GM12872 (cell line): Measurements from ENCODE around the gene HMX3.

Experiments
- TF ChIP-seq, protein P1 (sequence below): IDR thresholded peaks from 3 replicates; pipeline ENCODE4 v1.5.1; 2011; ENCODE audit warnings: low read depth, mild to moderate bottlenecking, low read length, moderate library complexity; ENCODE audit not compliant: insufficient read depth

HMX3 gene

DNA sequence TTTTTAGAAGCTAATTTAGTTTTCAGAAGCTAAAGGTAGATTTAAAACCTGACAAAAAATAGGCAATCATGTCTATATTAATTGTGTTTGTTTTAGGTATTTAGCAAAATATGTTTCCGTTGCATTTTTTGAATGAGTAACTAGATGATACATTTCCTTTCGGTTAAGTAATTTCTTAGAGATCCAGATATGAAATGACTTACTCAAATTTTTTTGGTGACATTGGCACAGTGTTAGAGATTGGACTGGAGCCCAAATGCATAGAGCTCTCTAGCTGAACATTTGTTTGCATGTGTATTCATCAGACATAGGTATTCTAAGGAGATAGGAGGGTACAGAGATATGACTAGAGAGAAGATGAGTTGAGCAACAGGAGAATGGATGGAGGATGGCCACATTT, 20.3 kb downstream of the HMX3 start:
- TF ChIP-seq, protein P1, sequence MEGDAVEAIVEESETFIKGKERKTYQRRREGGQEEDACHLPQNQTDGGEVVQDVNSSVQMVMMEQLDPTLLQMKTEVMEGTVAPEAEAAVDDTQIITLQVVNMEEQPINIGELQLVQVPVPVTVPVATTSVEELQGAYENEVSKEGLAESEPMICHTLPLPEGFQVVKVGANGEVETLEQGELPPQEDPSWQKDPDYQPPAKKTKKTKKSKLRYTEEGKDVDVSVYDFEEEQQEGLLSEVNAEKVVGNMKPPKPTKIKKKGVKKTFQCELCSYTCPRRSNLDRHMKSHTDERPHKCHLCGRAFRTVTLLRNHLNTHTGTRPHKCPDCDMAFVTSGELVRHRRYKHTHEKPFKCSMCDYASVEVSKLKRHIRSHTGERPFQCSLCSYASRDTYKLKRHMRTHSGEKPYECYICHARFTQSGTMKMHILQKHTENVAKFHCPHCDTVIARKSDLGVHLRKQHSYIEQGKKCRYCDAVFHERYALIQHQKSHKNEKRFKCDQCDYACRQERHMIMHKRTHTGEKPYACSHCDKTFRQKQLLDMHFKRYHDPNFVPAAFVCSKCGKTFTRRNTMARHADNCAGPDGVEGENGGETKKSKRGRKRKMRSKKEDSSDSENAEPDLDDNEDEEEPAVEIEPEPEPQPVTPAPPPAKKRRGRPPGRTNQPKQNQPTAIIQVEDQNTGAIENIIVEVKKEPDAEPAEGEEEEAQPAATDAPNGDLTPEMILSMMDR, result no peak

DNA sequence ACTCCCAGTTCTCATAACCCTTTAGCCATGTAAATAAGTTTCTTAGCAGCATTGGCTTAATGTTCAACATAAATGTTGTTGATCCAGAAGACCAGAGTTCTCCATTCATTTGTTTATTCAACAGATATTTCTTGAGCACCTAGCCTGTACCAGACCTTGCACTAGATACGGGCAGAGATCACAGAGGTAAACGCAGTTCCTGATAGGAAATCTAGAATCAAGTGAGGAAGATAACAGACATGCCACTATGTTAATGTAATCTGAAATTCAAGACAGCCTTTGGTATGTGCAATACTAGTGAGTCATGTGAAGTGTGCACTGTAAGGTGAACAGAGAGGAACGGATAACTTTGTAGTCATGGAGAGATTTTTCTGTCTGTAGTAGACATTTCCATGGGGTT, 21.4 kb downstream of the HMX3 start:
- TF ChIP-seq, protein P1, result no peak

DNA sequence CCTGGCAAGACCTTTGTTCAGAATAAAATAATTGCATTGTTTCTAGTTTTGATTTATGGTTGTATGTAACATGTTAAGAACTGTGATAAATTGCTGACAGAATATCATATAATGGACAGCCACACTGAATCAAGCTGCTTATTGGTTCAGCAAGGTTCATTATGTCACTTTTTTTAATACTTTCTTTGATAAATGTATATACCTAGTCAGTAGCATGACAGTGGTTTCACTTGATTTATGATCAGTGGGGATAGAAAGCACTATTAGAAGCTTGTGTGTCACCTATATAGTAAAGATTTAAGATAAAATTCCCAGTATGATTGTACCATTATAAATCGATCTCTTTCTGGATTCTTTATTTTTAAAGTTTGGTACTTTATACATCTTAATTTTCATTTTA, 22.9 kb downstream of the HMX3 start:
- TF ChIP-seq, protein P1, result no peak

DNA sequence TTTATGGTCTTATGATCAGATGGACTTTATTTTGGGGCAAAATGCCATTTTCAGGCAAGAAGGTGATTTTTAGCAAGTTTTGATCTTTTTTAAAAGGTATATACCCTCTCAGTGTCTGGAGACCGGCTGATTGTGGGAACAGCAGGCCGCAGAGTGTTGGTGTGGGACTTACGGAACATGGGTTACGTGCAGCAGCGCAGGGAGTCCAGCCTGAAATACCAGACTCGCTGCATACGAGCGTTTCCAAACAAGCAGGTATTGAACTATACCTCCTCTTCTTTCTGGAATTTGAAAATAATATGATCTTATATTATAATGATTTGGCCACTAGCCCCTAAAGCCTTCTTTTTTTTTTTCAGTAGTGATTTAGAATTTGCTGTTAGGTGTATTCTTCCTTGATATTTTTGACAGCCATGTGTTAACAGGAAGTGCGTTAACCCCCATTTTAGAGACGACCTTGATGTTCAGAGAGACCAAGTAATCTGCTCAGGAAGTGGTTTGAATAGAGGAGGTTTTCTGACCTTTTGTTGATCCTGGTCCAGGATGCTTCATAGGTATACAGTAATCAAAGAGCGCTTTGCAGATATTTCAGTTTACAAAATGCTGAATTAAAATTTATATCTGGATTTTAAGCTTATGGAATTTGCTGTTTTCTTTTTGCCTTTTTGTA, 24.7 kb downstream of the HMX3 start:
- TF ChIP-seq, protein P1, result no peak

DNA sequence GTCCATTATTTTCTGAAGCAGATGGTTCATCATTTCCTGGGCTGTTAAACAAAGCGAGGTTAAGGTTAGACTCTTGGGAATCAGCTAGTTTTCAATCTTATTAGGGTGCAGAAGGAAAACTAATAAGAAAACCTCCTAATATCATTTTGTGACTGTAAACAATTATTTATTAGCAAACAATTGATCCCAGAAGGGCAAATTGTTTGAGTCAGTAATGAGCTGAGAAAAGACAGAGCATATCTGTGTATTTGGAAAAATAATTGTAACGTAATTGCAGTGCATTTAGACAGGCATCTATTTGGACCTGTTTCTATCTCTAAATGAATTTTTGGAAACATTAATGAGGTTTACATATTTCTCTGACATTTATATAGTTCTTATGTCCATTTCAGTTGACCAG, 28.5 kb downstream of the HMX3 start:
- TF ChIP-seq, protein P1, result no peak

DNA sequence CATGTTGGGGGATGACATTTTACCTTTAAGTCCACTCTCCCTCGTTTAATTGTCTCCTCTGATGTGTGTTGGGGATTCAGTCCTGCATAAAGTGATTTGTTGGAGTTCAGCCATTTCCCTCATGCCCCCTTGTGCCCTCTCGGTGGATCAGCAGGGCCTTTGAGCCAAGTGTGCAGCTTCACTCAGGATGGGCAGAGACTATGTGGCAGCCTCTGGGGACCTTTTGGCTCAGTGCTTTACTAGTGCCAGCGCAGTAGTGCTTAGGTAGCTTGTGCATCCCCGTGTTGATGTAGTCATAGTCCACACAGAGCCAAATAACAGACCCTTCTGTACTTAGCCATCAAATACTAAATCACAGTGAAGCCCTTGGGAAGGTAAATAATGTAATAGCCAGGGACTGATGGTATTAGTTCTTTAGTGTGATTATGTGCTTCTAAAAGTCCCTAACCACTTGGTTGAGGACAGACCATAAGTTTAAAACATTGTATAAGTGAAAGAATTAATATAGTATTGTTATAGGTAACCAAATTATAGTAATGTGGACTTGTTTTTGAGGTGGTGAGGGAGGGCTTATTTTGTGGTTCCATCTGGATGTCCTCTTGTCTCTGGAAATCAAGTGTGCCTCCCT, 29.8 kb downstream of the HMX3 start:
- TF ChIP-seq, protein P1, result 0 out of 3 replicates have a peak, but pooled peaks have one; percentile 18

DNA sequence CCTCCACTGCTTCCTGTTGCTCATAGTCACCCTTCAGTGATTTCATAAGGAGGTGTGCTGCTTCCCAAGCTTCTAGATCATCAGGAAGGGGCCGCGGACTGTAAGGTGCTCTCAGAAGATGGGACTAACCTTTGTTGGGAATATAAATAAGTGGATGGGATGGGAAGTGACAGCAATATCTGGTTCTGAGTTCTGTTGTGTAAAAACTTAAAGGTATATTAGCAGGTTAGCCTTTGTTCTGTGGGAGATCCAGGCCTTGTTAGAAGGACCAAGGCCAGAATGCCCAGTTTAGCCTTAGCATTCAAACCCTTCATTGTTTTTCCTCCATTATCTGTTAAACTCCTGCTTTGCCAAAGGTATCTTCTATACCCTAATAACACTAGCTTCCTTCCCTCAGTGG, 30.8 kb downstream of the HMX3 start:
- TF ChIP-seq, protein P1, result no peak
